PFSK-1 (cell line): ENCODE measurements around the gene RAP1GAP.

Experiments used
- FOXP2 ChIP-seq: optimal IDR thresholded peaks from 2 replicates; pipeline ENCODE3; 2011; ENCODE audit warnings: borderline replicate concordance, control low read depth, inconsistent platforms; ENCODE audit not compliant: insufficient read depth; ENCODE audit errors: extremely low read length, extremely low read depth
- POLR2AphosphoS5 ChIP-seq: IDR thresholded peaks from 2 replicates; pipeline ENCODE4 v1.6.1; 2012; ENCODE audit warnings: low read depth, mild to moderate bottlenecking, control low read depth, low read length, moderate library complexity
- REST ChIP-seq, 2 experiments: IDR thresholded peaks; 2 replicates each; pipeline versions ENCODE4 v1.6.1 to v1.8.0; 2011 to 2012; ENCODE audit warnings: low read depth in 2 of 2, low read length in 2 of 2, control low read depth in 1 of 2, inconsistent platforms in 1 of 2, mild to moderate bottlenecking in 1 of 2, moderate library complexity in 1 of 2; ENCODE audit not compliant: insufficient read depth in 1 of 2
- SIN3A ChIP-seq: IDR thresholded peaks from 2 replicates; pipeline ENCODE4 v1.6.1; 2012; ENCODE audit warnings: mild to moderate bottlenecking, low read length, moderate library complexity, borderline replicate concordance; ENCODE audit not compliant: insufficient read depth
- TAF1 ChIP-seq: IDR thresholded peaks from 2 replicates; pipeline ENCODE4 v1.6.1; 2012; ENCODE audit warnings: low read length, control low read depth, borderline replicate concordance; ENCODE audit not compliant: insufficient read depth

Gene RAP1GAP

GRCh38 chr1:21639594-21640041, 29.5 kb downstream of the RAP1GAP start:
- TF ChIP-seq FOXP2 (no peak), TAF1 (no peak), REST (IDR thresholded peaks at IDR 0.05; ENCODE audit: insufficient read depth in 1 of 2, low read depth in 2 of 2, low read length in 2 of 2) (no peak), SIN3A (no peak), POLR2AphosphoS5 (no peak)

GRCh38 chr1:21638531-21639341, 30.4 kb downstream of the RAP1GAP start:
- TF ChIP-seq FOXP2 (no peak), POLR2AphosphoS5 (no peak), TAF1 (no peak), REST (IDR thresholded peaks at IDR 0.05; ENCODE audit: insufficient read depth in 1 of 2, low read depth in 2 of 2, low read length in 2 of 2) (no peak), SIN3A (no peak)

- TF ChIP-seq FOXP2, result no peak
- no peak for TF ChIP-seq POLR2AphosphoS5
- no peak for TF ChIP-seq SIN3A
- no peak for TF ChIP-seq REST (IDR thresholded peaks at IDR 0.05; ENCODE audit: insufficient read depth in 1 of 2, low read depth in 2 of 2, low read length in 2 of 2)
- no peak for TF ChIP-seq TAF1
Observed at GRCh38 chr1:21637514-21637913, 31.6 kb downstream of the RAP1GAP start.

GRCh38 chr1:21636029-21636428, 33.1 kb downstream of the RAP1GAP start:
- no peak for TF ChIP-seq SIN3A
- no peak for TF ChIP-seq POLR2AphosphoS5
- TF ChIP-seq FOXP2, result no peak
- TF ChIP-seq REST (IDR thresholded peaks at IDR 0.05; ENCODE audit: insufficient read depth in 1 of 2, low read depth in 2 of 2, low read length in 2 of 2), result no peak
